Osteoblast (primary cell): ENCODE measurements around the gene SCTR. TPM values are rescaled to one million over a fixed set of nuclear protein-coding genes. Genes with fewer than 3 reads are reported as not detected.
A peak's percentile ranks its signal among the peaks of the same experiment; 100 is the strongest.

ENCODE experiments used
- DNase-seq: peaks from one replicate; pipeline ENCODE4 v3.0.0; 2011; ENCODE audit warnings: low spot score, mixed read lengths; ENCODE audit not compliant: insufficient read length; ENCODE audit errors: missing footprints
- H2AFZ ChIP-seq: 2 replicates; pipeline ENCODE4 v1.6.0; 2011; ENCODE audit warnings: mild to moderate bottlenecking, low read length
- H3K27ac ChIP-seq: 2 replicates; pipeline ENCODE4 v1.5.1; 2011; ENCODE audit warnings: mild to moderate bottlenecking, low read depth, low read length, moderate library complexity
- H3K27me3 ChIP-seq: 2 replicates; pipeline ENCODE4 v1.6.0; 2012; ENCODE audit warnings: mild to moderate bottlenecking, control low read depth, inconsistent platforms, low read length, moderate library complexity; ENCODE audit not compliant: insufficient read depth
- H3K36me3 ChIP-seq: 2 replicates; pipeline ENCODE4 v1.5.1; 2011; ENCODE audit warnings: mild to moderate bottlenecking, low read length, control low read depth, moderate library complexity; ENCODE audit not compliant: insufficient read depth
- H3K4me1 ChIP-seq: 2 replicates; pipeline ENCODE4 v1.5.1; 2011; ENCODE audit warnings: mild to moderate bottlenecking, low read length, control low read depth, moderate library complexity; ENCODE audit not compliant: insufficient read depth
- H3K4me2 ChIP-seq: 2 replicates; pipeline ENCODE4 v1.6.0; 2011; ENCODE audit warnings: mild to moderate bottlenecking, low read length; ENCODE audit not compliant: insufficient read depth
- H3K4me3 ChIP-seq: fragments of 200-600 bp; sonication (generic); 3 replicates; pipeline ENCODE4 v1.5.1; 2012; ENCODE audit warnings: mild to moderate bottlenecking, low read length, inconsistent platforms; ENCODE audit not compliant: insufficient read depth
- H3K79me2 ChIP-seq: 2 replicates; pipeline ENCODE4 v1.6.0; 2012; ENCODE audit warnings: mild to moderate bottlenecking, low read length, control low read depth, inconsistent platforms; ENCODE audit not compliant: insufficient read depth
- H3K9me3 ChIP-seq: 2 replicates; pipeline ENCODE4 v1.5.1; 2011; ENCODE audit warnings: low read depth, low read length, control low read depth
- H4K20me1 ChIP-seq: 2 replicates; pipeline ENCODE4 v1.6.0; 2012; ENCODE audit warnings: mild to moderate bottlenecking, low read length, control low read depth; ENCODE audit not compliant: insufficient read depth
- total RNA-seq: library from RNA; depleted of rRNA; stranded (reverse); fragments of >200 nt; gene quantifications from 2 replicates; pipeline ENCODE4 v1.2.3, GENCODE V29; 2012
- TF ChIP-seq, protein P1 (sequence below): IDR thresholded peaks from 2 replicates; pipeline ENCODE4 v1.5.1; 2011; ENCODE audit warnings: mild to moderate bottlenecking, low read depth, low read length, moderate library complexity; ENCODE audit errors: extremely low read depth

SCTR gene
- total RNA-seq, 1 donor, result not detected

- no peaks in the 10 kb centered on the region for H4K20me1 ChIP-seq
- no peaks in the 10 kb centered on the region for H3K36me3 ChIP-seq
- H3K27ac ChIP-seq, result no peak overlapping the region
- DNase-seq, result peak; percentile 78
- no peaks in the 10 kb centered on the region for H3K9me3 ChIP-seq
- no peak overlapping the region for H3K4me2 ChIP-seq
- H3K27me3 ChIP-seq, result peaks cover 21% of the 10 kb centered on the region
- TF ChIP-seq, protein P1, sequence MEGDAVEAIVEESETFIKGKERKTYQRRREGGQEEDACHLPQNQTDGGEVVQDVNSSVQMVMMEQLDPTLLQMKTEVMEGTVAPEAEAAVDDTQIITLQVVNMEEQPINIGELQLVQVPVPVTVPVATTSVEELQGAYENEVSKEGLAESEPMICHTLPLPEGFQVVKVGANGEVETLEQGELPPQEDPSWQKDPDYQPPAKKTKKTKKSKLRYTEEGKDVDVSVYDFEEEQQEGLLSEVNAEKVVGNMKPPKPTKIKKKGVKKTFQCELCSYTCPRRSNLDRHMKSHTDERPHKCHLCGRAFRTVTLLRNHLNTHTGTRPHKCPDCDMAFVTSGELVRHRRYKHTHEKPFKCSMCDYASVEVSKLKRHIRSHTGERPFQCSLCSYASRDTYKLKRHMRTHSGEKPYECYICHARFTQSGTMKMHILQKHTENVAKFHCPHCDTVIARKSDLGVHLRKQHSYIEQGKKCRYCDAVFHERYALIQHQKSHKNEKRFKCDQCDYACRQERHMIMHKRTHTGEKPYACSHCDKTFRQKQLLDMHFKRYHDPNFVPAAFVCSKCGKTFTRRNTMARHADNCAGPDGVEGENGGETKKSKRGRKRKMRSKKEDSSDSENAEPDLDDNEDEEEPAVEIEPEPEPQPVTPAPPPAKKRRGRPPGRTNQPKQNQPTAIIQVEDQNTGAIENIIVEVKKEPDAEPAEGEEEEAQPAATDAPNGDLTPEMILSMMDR, result no peak
- no peaks in the 10 kb centered on the region for H3K4me1 ChIP-seq
- H2AFZ ChIP-seq, result no peak overlapping the region
- no peaks in the 10 kb centered on the region for H3K79me2 ChIP-seq
- H3K4me3 ChIP-seq, result no peak overlapping the region
These were observed 42.5 kb downstream of the SCTR start for GRCh38 chr2:119481501-119482455.

GRCh38 chr2:119480718-119481142 lies 43.6 kb downstream of the SCTR start:
- Histone ChIP-seq H3K4me1 (no peaks in the 10 kb centered on the region), H3K27ac (no peak overlapping the region), H3K27me3 (peaks cover 21% of the 10 kb centered on the region), H3K79me2 (no peaks in the 10 kb centered on the region), H3K4me3 (no peak overlapping the region), H2AFZ (no peak overlapping the region), H3K9me3 (no peaks in the 10 kb centered on the region), H4K20me1 (no peaks in the 10 kb centered on the region), H3K4me2 (no peak overlapping the region), H3K36me3 (no peaks in the 10 kb centered on the region)
- DNase-seq, result peak; percentile 48
- TF ChIP-seq, protein P1, result no peak

DNA sequence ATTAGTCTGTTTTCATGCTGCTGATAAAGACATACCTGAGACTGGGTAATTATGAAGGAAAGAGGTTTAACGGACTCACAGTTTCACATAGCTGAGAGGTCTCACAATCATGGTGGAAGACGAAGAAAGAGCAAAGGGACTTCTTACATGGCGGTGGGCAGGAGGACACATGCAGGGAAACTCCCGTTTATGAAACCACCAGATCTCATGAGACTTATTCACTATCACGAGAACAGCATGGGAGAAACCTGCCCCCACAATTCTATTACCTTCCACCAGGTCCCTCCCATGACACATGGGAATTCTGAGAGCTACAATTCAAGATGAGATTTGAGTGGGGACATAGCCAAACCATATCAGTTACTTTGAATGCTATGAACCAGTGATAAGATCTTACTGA lies 44.1 kb downstream of the SCTR start:
- H3K9me3 ChIP-seq, result no peaks in the 10 kb centered on the region
- no peak overlapping the region for H3K4me3 ChIP-seq
- no peaks in the 10 kb centered on the region for H3K36me3 ChIP-seq
- H4K20me1 ChIP-seq, result no peaks in the 10 kb centered on the region
- no peaks in the 10 kb centered on the region for H3K4me1 ChIP-seq
- DNase-seq, result no peak
- no peak overlapping the region for H3K27ac ChIP-seq
- H3K4me2 ChIP-seq, result no peak overlapping the region
- H2AFZ ChIP-seq, result no peak overlapping the region
- TF ChIP-seq, protein P1, result no peak
- H3K27me3 ChIP-seq, result peaks cover 21% of the 10 kb centered on the region
- H3K79me2 ChIP-seq, result no peaks in the 10 kb centered on the region

DNA sequence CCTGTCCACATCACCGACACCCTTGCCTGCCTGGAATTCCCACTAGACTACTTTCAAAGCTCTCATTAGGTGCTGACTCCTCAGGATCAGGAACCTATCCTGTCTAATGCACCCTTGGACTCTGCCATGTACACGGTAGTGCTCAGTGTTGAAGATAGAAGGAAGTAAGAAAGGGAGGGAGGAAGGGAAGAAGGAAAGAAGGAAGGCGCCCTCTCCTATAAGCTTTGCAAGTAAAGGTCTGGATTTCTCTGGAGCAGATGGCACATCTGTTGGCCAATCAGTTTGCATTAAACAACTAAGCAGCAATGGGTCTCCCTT lies 45.3 kb downstream of the SCTR start:
- TF ChIP-seq, protein P1, result no peak
- peaks cover 13% of the 10 kb centered on the region for H3K27me3 ChIP-seq
- no peak overlapping the region for H2AFZ ChIP-seq
- H3K36me3 ChIP-seq, result no peaks in the 10 kb centered on the region
- H3K27ac ChIP-seq, result no peak overlapping the region
- H3K79me2 ChIP-seq, result no peaks in the 10 kb centered on the region
- H3K9me3 ChIP-seq, result no peaks in the 10 kb centered on the region
- DNase-seq, result peak; percentile 48
- no peak overlapping the region for H3K4me3 ChIP-seq
- H3K4me1 ChIP-seq, result no peaks in the 10 kb centered on the region
- H3K4me2 ChIP-seq, result no peak overlapping the region
- H4K20me1 ChIP-seq, result no peaks in the 10 kb centered on the region
